Fibroblast of pulmonary artery (primary cell): ENCODE data around the gene MKRN2OS.

Experiments used
- DNase-seq: peaks from one replicate; pipeline ENCODE4 v3.0.0-alpha.2; 2010; ENCODE audit warnings: low read depth
- H3K4me3 ChIP-seq: replicated peaks from 2 replicates; pipeline ENCODE4 v1.5.1; 2011; ENCODE audit warnings: low read depth, mild to moderate bottlenecking, control low read depth, low read length, moderate library complexity
- CTCF ChIP-seq: IDR thresholded peaks from 2 replicates; pipeline ENCODE4 v1.5.1; 2011; ENCODE audit warnings: mild to moderate bottlenecking, control low read depth, low read length, inconsistent platforms; ENCODE audit errors: missing control alignments

The MKRN2OS gene

GRCh38 chr3:12585970-12586369, 40.7 kb upstream of the MKRN2OS start:
- DNase-seq: no peak
- no peak overlapping the region for H3K4me3 ChIP-seq
- no peak for TF ChIP-seq CTCF

GRCh38 chr3:12585181-12585580, 39.9 kb upstream of the MKRN2OS start:
- no peak for DNase-seq
- TF ChIP-seq CTCF: no peak
- H3K4me3 ChIP-seq: no peak overlapping the region

GRCh38 chr3:12584083-12584482, 38.8 kb upstream of the MKRN2OS start:
- no peak for DNase-seq
- no peak overlapping the region for H3K4me3 ChIP-seq
- no peak for TF ChIP-seq CTCF

- DNase-seq: no peak
- TF ChIP-seq CTCF: no peak
- no peak overlapping the region for H3K4me3 ChIP-seq
Measured at GRCh38 chr3:12583280-12583679, 38.0 kb upstream of the MKRN2OS start.

- no peak for TF ChIP-seq CTCF
- no peak for DNase-seq
- no peak overlapping the region for H3K4me3 ChIP-seq
Measured at GRCh38 chr3:12582730-12583129, 37.4 kb upstream of the MKRN2OS start.

GRCh38 chr3:12579905-12580304, 34.6 kb upstream of the MKRN2OS start:
- no peak for TF ChIP-seq CTCF
- H3K4me3 ChIP-seq: no peak overlapping the region
- DNase-seq: peak; percentile 58

GRCh38 chr3:12579456-12579855, 34.2 kb upstream of the MKRN2OS start:
- H3K4me3 ChIP-seq: no peak overlapping the region
- no peak for TF ChIP-seq CTCF
- DNase-seq: no peak
